MCF 10A (cell line): Measurements from ENCODE around the gene PPP2R3A. TPM values are rescaled to one million over a fixed set of nuclear protein-coding genes. Genes with fewer than 3 reads are reported as not detected.

ENCODE experiments used
- BruUV-seq: library from RNA; stranded (reverse); fragments of 400-500 nt; replicated peaks from 2 replicates; lab custom pipeline; 2021; lab: Mats Ljungman, UMichigan
- CTCF ChIA-PET: fragments of 300-600 bp; sonication (Branson Sonifier 250); formaldehyde crosslinking; extraction: SDS; loops from one replicate; lab custom pipeline; 2021; ENCODE audit warnings: antibody characterized with exemption, inconsistent platforms; lab: Yijun Ruan, JAX
- POLR2A ChIA-PET: fragments of 300-600, 350-650 bp; sonication (Branson Sonifier 250); formaldehyde crosslinking; extraction: SDS; loops from one replicate; lab custom pipeline; 2020; ENCODE audit warnings: antibody characterized with exemption, inconsistent platforms; lab: Yijun Ruan, JAX
- DNase-seq: peaks from one replicate; pipeline ENCODE4 v3.0.0-alpha.2; 2018; ENCODE audit not compliant: unreplicated experiment
- H3K27ac Mint-ChIP-seq: one replicate; pipeline ENCODE4 v1.8.0; 2022; ENCODE audit warnings: mild to moderate bottlenecking, low read depth, mixed read lengths; ENCODE audit not compliant: unreplicated experiment
- H3K27me3 Mint-ChIP-seq: one replicate; pipeline ENCODE4 v1.8.0; 2022; ENCODE audit warnings: mixed read lengths; ENCODE audit not compliant: insufficient read depth, unreplicated experiment
- H3K36me3 Mint-ChIP-seq: one replicate; pipeline ENCODE4 v1.8.0; 2022; ENCODE audit warnings: mild to moderate bottlenecking, moderate library complexity, mixed read lengths; ENCODE audit not compliant: insufficient read depth, unreplicated experiment
- H3K4me1 Mint-ChIP-seq: one replicate; pipeline ENCODE4 v1.8.0; 2022; ENCODE audit warnings: mixed read lengths; ENCODE audit not compliant: insufficient read depth, unreplicated experiment
- H3K4me3 Mint-ChIP-seq: one replicate; pipeline ENCODE4 v1.8.0; 2022; ENCODE audit warnings: mild to moderate bottlenecking, moderate library complexity, mixed read lengths; ENCODE audit not compliant: unreplicated experiment
- H3K9me3 Mint-ChIP-seq: one replicate; pipeline ENCODE4 v1.8.0; 2022; ENCODE audit warnings: mixed read lengths; ENCODE audit not compliant: unreplicated experiment
- CTCF ChIP-seq: fragments of 200-600 bp; IDR thresholded peaks from one replicate; pipeline ENCODE4 v1.8.0; 2022; ENCODE audit warnings: antibody characterized with exemption, mild to moderate bottlenecking; ENCODE audit not compliant: unreplicated experiment
- intact Hi-C: fragments of 100-400 bp; cut with micrococcal nuclease; formaldehyde crosslinking; loops from 2 replicates; pipeline ENCODE4 v1.14.1; 2022
- total RNA-seq: library from RNA; stranded (reverse); gene quantifications from 2 replicates; pipeline ENCODE4 v1.2.3, GENCODE V29; 2022

The PPP2R3A gene
- total RNA-seq, 1 experiment from 2014 or later = 7.5 TPM

- ChIA-PET CTCF (interaction anchor here (0.7 to 4.4 kb wide), 5 partner anchors 8 to 1903 kb away, joined by 3 to 15 read pairs (median 4); no protein-coding TSS in a partner anchor), POLR2A (interaction anchor here (1.2 kb wide), 1 partner anchor 684 kb away, joined by 3 read pairs; the partner anchor contains the start of gene STAG1)
- peaks cover 13% of the 10 kb centered on the region for H3K4me1 Mint-ChIP-seq
- H3K27me3 Mint-ChIP-seq = no peaks in the 10 kb centered on the region
- H3K36me3 Mint-ChIP-seq = peaks cover 13% of the 10 kb centered on the region
- H3K9me3 Mint-ChIP-seq = no peaks in the 10 kb centered on the region
- TF ChIP-seq CTCF = no peak
- BruUV-seq = no TSS peak
- no peak overlapping the region for H3K27ac Mint-ChIP-seq
- intact Hi-C loops = no loop called here
- no peak for DNase-seq
- no peak overlapping the region for H3K4me3 Mint-ChIP-seq
These were observed 103.2 kb downstream of the PPP2R3A start for GRCh38 chr3:136068708-136069107.

GRCh38 chr3:136069933-136070332, 104.4 kb downstream of the PPP2R3A start:
- ChIA-PET CTCF (interaction anchor here (0.5 to 4.4 kb wide), 11 partner anchors 21 to 942 kb away, joined by 3 to 20 read pairs (median 4); partner anchors contain the start of gene STAG1), POLR2A (interaction anchor here (1.0 to 1.2 kb wide), 2 partner anchors 127 to 682 kb away, joined by 3 to 4 read pairs; partner anchors contain the start of genes MSL2 and STAG1)
- Mint-ChIP-seq H3K4me1 (peaks cover 13% of the 10 kb centered on the region), H3K27ac (no peak overlapping the region), H3K27me3 (no peaks in the 10 kb centered on the region), H3K36me3 (peaks cover 13% of the 10 kb centered on the region), H3K4me3 (no peak overlapping the region), H3K9me3 (no peaks in the 10 kb centered on the region)
- DNase-seq = no peak
- TF ChIP-seq CTCF = no peak
- intact Hi-C loops = loop anchor here (10.0 kb wide), 2 partner anchors 885 to 1625 kb away; partner anchors contain the start of gene IL20RB
- no TSS peak for BruUV-seq

GRCh38 chr3:136070334-136070733, 104.8 kb downstream of the PPP2R3A start:
- Mint-ChIP-seq H3K9me3 (no peaks in the 10 kb centered on the region), H3K27ac (no peak overlapping the region), H3K4me1 (peaks cover 16% of the 10 kb centered on the region), H3K27me3 (no peaks in the 10 kb centered on the region), H3K36me3 (peaks cover 13% of the 10 kb centered on the region), H3K4me3 (no peak overlapping the region)
- BruUV-seq = no TSS peak
- peak; percentile 48 for DNase-seq
- CTCF ChIA-PET = interaction anchor here (0.5 to 4.4 kb wide), 17 partner anchors 28 to 942 kb away, joined by 3 to 20 read pairs (median 4); partner anchors contain the start of gene STAG1
- TF ChIP-seq CTCF = no peak
- POLR2A ChIA-PET = interaction anchor here (1.0 kb wide), 1 partner anchor 126 kb away, joined by 4 read pairs; the partner anchor contains the start of gene MSL2
- intact Hi-C loops = loop anchor here (10.0 kb wide), 2 partner anchors 884 to 1624 kb away; partner anchors contain the start of gene IL20RB
